GM18498 (cell line): Measurements from ENCODE around the gene GTF2F1.
"Not testable (repeated sequence)": the region's sequence is repeated elsewhere in the genome, so short reads cannot be mapped to it uniquely, and the experiment has no call there.

ENCODE experiments used
- ATAC-seq: cut with Tn5 transposase; IDR thresholded peaks from one replicate; pipeline ENCODE4 v1.9.1; 2021; ENCODE audit warnings: mild to moderate bottlenecking, moderate library complexity; ENCODE audit not compliant: unreplicated experiment

Gene GTF2F1, protein sequence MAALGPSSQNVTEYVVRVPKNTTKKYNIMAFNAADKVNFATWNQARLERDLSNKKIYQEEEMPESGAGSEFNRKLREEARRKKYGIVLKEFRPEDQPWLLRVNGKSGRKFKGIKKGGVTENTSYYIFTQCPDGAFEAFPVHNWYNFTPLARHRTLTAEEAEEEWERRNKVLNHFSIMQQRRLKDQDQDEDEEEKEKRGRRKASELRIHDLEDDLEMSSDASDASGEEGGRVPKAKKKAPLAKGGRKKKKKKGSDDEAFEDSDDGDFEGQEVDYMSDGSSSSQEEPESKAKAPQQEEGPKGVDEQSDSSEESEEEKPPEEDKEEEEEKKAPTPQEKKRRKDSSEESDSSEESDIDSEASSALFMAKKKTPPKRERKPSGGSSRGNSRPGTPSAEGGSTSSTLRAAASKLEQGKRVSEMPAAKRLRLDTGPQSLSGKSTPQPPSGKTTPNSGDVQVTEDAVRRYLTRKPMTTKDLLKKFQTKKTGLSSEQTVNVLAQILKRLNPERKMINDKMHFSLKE

GRCh38 chr19:6393074-6393982 lies at the start of gene GTF2F1:
Gene GTF2F1, minus strand, starts transcription at chr19:6393164. Its CDS starts 169 bp downstream, at chr19:6392995.
- peak; percentile 86 for ATAC-seq

GRCh38 chr19:6442087-6442688 lies 49.2 kb upstream of the GTF2F1 start:
- no peak for ATAC-seq

GRCh38 chr19:6440905-6441304 lies 47.9 kb upstream of the GTF2F1 start:
- ATAC-seq = no peak

DNA sequence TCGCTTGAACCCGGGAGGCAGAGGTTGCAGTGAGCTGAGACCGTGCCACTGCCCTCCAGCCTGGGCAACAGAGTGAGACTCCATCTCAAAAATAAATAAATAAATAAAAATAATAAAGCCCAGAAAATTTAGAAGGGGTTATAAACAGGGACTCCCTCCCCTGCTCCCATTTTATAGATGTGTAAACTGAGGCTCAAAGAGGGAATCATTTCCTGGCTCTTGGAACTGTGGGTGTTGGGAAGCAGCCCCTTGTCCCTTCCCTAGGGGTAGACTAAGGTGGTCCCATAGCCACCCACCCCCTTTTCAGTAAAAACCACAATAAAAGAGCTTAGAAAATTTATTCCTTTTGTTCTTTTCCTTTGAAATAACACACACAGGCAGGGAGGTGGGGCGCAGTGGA lies 46.8 kb upstream of the GTF2F1 start:
- no peak for ATAC-seq

DNA sequence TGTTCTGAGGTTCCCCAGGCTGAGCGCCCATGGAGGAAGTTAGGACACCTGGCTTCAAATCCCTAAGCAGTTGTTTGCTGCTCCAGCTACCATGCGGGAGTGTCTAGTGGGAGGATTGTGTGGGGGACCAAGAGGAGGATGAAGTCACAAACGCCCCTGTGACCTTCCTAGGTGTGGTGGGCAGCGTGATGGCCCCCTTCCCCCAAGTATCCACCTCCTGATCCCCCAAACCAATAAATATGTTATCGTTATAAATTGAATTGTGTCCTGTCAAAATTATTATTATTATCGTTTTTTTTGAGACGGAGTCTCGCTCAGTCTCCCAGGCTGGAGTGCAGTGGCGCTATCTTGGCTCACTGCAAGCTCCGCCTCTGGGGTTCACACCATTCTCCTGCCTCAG lies 40.7 kb upstream of the GTF2F1 start, which contains the start of gene SLC25A41:
SLC25A41 (minus strand) TSS at position 101 of the 400 bp plus-strand sequence; CDS start at position 31, 70 bp downstream.
- ATAC-seq = no peak

DNA sequence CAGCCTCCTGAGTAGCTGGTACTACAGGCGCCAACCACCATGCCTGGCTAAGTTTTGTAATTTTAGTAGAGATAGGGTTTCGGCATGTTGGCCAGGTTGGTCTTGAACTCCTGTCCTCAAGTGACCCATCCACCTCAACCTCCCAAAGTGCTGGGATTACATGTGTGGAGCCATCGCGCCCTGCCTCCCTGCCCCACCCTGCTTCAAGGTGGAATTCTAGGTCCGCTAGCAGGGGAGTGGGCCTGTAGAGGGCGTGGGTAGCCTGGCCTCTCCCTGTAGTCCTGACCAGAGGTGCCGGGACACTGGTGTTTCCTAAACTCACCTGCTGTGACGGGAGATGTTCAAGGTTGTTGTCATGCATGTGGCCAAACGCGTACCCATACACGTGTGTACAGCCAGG lies 40.2 kb upstream of the GTF2F1 start:
- ATAC-seq = no peak

DNA sequence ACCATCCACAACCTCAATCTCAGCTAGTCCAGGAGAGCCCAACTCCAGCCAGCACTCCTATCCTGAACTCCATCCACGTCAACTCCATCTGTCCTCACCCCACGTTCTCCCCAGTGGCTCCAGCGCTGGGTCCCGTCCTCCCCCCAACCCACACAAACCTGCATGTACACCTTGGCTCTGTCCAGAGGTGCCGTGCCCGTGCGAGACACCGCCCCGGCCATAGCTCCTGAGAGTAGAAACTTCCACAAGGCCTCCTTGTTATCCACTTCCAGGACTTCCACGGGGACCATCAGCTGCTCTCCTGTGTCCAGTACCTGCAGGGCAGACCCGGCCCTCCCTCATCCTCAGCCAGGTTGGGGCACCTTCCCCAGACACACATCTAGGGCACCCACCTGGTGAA lies 38.9 kb upstream of the GTF2F1 start:
- ATAC-seq = no peak

GRCh38 chr19:6429419-6430221 lies 36.7 kb upstream of the GTF2F1 start:
- no peak for ATAC-seq

- not testable (repeated sequence) for ATAC-seq
Measured at GRCh38 chr19:6428692-6429418, 35.9 kb upstream of the GTF2F1 start.

- ATAC-seq = no peak
Measured at GRCh38 chr19:6427131-6427530, 34.2 kb upstream of the GTF2F1 start.

DNA sequence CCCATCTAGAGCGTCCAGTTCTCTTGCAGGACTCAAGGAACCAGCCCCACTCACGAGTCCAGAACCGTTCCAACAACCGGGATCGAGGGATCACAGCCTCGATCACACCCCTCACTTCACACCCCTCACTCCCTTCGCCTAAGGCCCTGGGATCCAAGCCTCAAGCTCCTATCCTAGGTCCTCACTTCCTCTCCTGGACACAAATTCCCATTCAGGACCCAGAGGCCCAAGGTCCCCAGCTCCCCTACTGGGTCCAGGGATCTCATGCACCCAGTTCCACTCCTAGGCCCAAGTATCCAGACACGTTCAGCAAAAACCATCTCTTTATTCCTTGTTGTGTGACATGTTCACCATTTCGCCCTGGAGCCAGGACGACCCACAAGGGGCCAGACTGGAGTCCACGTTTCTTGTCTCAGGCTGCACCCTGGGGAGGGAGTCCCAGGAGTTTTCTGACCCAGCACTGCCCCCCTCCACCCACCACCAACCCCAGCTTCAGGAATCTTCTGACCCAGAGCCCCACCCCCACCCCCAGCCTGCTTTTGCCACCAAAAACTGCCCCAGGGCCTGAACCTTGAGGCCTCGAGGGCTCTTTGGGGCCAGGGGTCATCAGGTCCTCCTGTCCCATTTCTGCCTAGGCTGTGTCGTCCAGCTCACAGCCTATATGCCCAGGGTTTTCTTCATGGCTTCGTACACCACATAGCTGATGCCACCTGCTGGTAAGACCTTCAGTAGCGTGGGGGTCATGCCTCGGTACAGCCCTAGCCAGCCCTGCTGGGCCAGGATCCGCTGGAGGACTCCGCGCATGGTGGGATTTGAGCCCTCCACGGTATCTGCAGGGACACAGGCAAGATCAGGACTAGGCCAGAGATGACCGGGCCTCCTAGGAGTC lies 33.0 kb upstream of the GTF2F1 start:
- no peak for ATAC-seq

DNA sequence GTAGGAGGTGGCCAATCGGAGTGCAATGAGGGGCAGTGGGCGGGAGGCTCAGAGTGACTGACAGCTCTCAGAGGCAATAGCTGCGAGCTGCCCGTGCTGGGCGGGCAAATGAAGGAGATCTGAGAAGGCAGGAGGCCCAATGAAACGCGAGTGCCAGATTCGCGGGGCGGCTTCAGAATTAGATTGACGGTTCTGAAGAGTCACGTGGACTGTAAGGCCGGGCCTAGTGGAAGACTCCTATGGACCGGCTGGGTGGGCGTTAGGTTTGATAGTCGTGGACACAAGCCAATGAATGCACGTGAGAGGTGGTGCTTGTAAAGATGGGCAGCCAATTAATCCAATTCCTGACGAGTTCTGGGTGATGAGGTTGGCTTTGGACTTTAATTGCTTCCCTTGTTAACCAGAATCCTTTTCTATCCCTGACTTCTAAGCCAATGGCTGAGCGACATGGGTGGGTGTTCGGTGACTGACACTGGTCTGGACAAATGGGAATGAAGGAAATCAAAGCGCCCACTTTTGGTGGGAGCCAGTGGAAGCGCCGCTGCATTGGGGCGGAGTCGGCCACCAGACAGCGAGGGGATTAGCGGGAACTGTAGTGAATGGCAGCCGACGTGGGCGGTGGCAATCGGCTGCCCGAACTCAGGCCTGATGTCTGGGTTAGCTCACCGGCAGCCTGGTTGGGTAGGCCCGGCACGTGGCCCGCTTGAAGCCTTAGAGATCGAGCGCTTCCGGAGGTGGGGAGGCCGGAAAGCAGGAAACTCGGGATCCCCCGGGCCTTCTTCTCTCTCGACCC lies 32.2 kb upstream of the GTF2F1 start:
- ATAC-seq = peak; percentile 85

DNA sequence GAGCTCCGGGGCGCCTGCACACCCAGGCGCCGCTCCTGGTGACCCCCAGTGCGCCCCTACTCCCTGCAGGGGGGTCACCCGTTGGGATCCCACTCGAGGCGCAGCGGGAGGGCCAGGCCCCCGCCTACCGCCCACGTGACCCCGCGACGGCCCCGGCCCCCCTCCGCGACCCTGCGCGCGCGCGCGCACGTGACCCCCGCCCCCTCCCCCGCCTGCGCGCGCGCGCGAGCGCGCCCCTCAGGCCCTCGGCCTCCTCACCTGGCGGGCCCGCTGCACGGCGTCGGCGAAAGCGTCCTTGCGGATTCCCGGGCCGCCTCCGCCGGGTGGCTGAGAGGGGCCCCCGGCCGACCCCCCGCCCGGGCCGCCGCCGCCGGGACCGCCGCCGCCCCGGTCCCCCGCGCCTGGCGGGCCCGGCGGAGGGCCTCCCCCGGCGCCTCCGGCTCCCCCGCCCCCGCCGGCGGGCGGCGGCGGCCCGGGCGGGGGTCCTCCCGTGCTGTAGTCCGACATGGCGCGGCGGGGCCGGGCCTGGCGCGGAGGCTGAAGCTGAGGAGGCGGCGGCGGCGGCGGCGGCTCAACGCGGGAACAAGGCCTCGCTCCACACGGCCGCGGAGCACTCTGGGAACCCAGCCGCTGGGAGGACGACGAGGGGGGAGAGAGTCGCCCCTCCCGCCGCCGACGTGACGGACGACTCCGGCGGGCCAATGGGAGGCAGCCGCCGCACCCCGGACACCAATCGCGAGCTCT lies 31.4 kb upstream of the GTF2F1 start, which contains the start of gene KHSRP:
KHSRP (minus strand) TSS at position 617 of the 744 bp plus-strand sequence; CDS start at position 507, 110 bp downstream.
- ATAC-seq = peak; percentile 2

GRCh38 chr19:6423499-6424194 lies 30.7 kb upstream of the GTF2F1 start:
- no peak for ATAC-seq

DNA sequence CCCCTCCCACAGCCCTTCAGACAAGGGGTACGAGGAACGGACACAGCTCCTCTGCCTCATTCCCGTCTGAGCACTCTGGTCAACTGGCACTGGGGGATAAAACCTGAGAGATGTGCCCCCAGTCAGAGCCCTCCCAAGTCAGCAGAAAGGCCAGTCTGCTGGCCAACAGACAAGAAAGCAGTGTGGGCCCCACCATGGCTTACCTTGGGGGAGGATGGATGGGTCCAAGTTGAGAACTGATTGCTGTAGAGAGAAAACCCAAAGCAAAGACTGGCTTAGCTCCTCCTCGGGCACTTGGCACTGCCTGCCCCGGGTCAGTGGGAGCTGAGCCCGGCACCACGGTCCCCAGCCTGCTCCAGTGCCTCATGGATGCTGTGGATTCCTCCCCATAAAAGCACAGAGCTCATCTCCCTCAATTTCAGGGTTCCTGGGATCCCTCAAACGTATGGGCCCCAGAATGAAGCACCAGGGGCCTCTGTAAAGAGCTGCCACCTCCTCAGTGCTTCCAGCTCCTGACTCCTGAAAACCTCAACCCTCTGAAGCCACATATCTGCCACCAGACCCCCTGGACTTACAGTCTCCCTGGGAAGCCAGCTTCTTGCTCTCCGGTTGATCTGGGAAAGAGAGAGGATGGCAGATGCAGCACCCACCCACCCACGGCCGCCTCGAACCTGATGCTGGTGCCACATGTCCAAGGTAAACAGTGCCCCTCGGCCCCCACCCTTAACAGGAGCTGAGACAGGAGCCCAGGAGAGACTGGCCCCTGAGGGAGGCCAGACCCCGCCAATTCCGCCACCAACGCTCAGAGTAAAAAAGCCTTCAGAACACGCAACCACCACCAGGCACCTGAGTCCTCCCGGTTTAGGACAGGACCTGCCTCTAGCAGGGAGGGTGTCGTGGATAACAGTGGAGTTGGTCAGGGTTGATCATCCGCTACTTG lies 28.4 kb upstream of the GTF2F1 start:
- ATAC-seq = no peak
